Kidney (tissue), 14 donors: ENCODE data around the gene FOXC2. TPM values are rescaled to one million over a fixed set of nuclear protein-coding genes. Genes with fewer than 3 reads are reported as not detected.

ENCODE experiments used
- DNase-seq, 5 donors: peaks; one replicate each; pipeline ENCODE4 v3.0.0-alpha.2; 2013 to 2020
- FAIRE-seq: peaks from 2 replicates; lab custom pipeline; 2012; peaks lifted over from hg19 to GRCh38; lab: Jason Lieb, UNC
- H3K27ac ChIP-seq, 2 donors: one replicate each; pipeline ENCODE4 v1.7.0; 2013; ENCODE audit warnings: low read depth in 2 of 2, low read length in 2 of 2, inconsistent platforms in 1 of 2
- H3K27me3 ChIP-seq: one replicate; pipeline ENCODE4 v1.7.1; 2013; ENCODE audit warnings: low read length, inconsistent platforms; ENCODE audit not compliant: control insufficient read depth, insufficient read depth
- H3K36me3 ChIP-seq, 3 donors: one replicate each; pipeline versions ENCODE4 v1.7.0 to v1.7.1; 2013; ENCODE audit warnings: low read length in 3 of 3, control low read depth in 1 of 3, inconsistent platforms in 1 of 3; ENCODE audit not compliant: insufficient read depth in 3 of 3, control insufficient read depth in 2 of 3
- H3K4me1 ChIP-seq, 3 donors: one replicate each; pipeline versions ENCODE4 v1.7.0 to v1.7.1; 2013; ENCODE audit warnings: low read length in 3 of 3, inconsistent platforms in 1 of 3, low read depth in 1 of 3; ENCODE audit not compliant: control insufficient read depth in 2 of 3, insufficient read depth in 2 of 3
- H3K4me3 ChIP-seq, 3 donors: one replicate each; pipeline versions ENCODE4 v1.7.0 to v1.8.1; 2013; ENCODE audit warnings: low read length in 3 of 3, control low read depth in 1 of 3, inconsistent platforms in 1 of 3
- H3K9ac ChIP-seq, 3 donors: one replicate each; pipeline versions ENCODE4 v1.7.0 to v1.7.1; 2013; ENCODE audit warnings: low read length in 3 of 3, control low read depth in 1 of 3, inconsistent platforms in 1 of 3
- H3K9me3 ChIP-seq, 3 donors: one replicate each; pipeline versions ENCODE4 v1.7.0 to v1.7.1; 2013; ENCODE audit warnings: low read length in 3 of 3, control low read depth in 1 of 3, inconsistent platforms in 1 of 3; ENCODE audit not compliant: control insufficient read depth in 2 of 3, insufficient read depth in 1 of 3
- CTCF ChIP-seq: IDR thresholded peaks from 3 replicates; pipeline ENCODE4 v1.5.1; 2012; ENCODE audit warnings: mild to moderate bottlenecking, moderate library complexity, borderline replicate concordance; ENCODE audit not compliant: insufficient read depth; ENCODE audit errors: extremely low read depth
- intact Hi-C: fragments of 100-400 bp; cut with DNase I; formaldehyde crosslinking; loops from one replicate; pipeline ENCODE4 v1.11.1; 2022
- polyA plus RNA-seq: library from polyadenylated mRNA; stranded (reverse); fragments of 350-450 nt; fragmentation: Illumina TruSeq; extraction: RNeasy Lipid Tissue Mini Kit (QIAGEN cat#74804); gene quantifications from one replicate; pipeline ENCODE4 v1.2.3, GENCODE V29; 2014; ENCODE audit warnings: low read depth, low replicate concordance; ENCODE audit not compliant: insufficient read depth
- total RNA-seq: library from RNA; stranded (reverse); fragmentation: NEBNext Ultra II Directional; extraction: Animal tissue kit (Norgen Biotek cat#: 25700); gene quantifications from one replicate; pipeline ENCODE4 v1.2.1, GENCODE V29; 2021
- donor health status: control.
- donor health status: control.
- donor health status: control.
- donor health status: control.
- donor health status: control.
- donor health status: DM: yes; HTN: yes; CAD: no.
- donor health status: Normal renal cell carcinoma (clear cell type).

The FOXC2 gene
- total and polyA plus RNA-seq, 2 donors from 2014 or later, result 3.8 to 6.3 TPM

GRCh38 chr16:86575754-86576557 is 9.3 kb downstream of the FOXC2 start:
- Histone ChIP-seq H3K4me3 (peak overlapping the region in 2 of 3 donors; percentile 25 to 68), H3K4me1 (peaks cover 0 to 10% (median 2%) of the 10 kb centered on the region in 3 donors), H3K27ac (peak overlapping the region; percentile 62 to 76), H3K27me3 (peaks cover 2% of the 10 kb centered on the region), H3K9me3 (no peaks in the 10 kb centered on the region), H3K36me3 (peaks cover 0 to 2% (median 0%) of the 10 kb centered on the region in 3 donors), H3K9ac (peak overlapping the region in 2 of 3 donors; percentile 40 to 49)
- FAIRE-seq (no peak), DNase-seq (peak; percentile 94 to 98 (median 96))
- intact Hi-C loops, result no loop called here
- peak; percentile 20 for TF ChIP-seq CTCF

GRCh38 chr16:86576591-86577313 is 10.1 kb downstream of the FOXC2 start:
- intact Hi-C loops, result no loop called here
- FAIRE-seq (no peak), DNase-seq (peak in 4 of 5 donors; percentile 41 to 77 (median 62))
- Histone ChIP-seq H3K27ac (peak overlapping the region; percentile 41 to 76), H3K36me3 (peaks cover 0 to 2% (median 0%) of the 10 kb centered on the region in 3 donors), H3K4me3 (peak overlapping the region in 2 of 3 donors; percentile 25 to 68), H3K9me3 (no peaks in the 10 kb centered on the region), H3K27me3 (peaks cover 2% of the 10 kb centered on the region), H3K9ac (peak overlapping the region; percentile 16 to 49 (median 34)), H3K4me1 (peaks cover 0 to 9% (median 2%) of the 10 kb centered on the region in 3 donors)
- no peak for TF ChIP-seq CTCF

GRCh38 chr16:86577314-86577971 is 10.8 kb downstream of the FOXC2 start:
- FAIRE-seq (no peak), DNase-seq (peak in 2 of 5 donors; percentile 23 to 26)
- peaks cover 0 to 2% (median 0%) of the 10 kb centered on the region in 3 donors for H3K36me3 ChIP-seq
- TF ChIP-seq CTCF, result no peak
- H3K9ac ChIP-seq, result peak overlapping the region in 2 of 3 donors; percentile 10 to 26
- peak overlapping the region in 2 of 3 donors; percentile 17 to 48 for H3K4me3 ChIP-seq
- peaks cover 0 to 8% (median 2%) of the 10 kb centered on the region in 3 donors for H3K4me1 ChIP-seq
- no peaks in the 10 kb centered on the region for H3K9me3 ChIP-seq
- H3K27ac ChIP-seq, result peak overlapping the region; percentile 76 to 81
- intact Hi-C loops, result no loop called here
- peaks cover 2% of the 10 kb centered on the region for H3K27me3 ChIP-seq
